HG03103 (cell line): ENCODE data around the gene AHRR.
A peak's percentile ranks its signal among the peaks of the same experiment; 100 is the strongest.
"Not testable (repeated sequence)": the region's sequence is repeated elsewhere in the genome, so short reads cannot be mapped to it uniquely, and the experiment has no call there.

Experiments used
- ATAC-seq: cut with Tn5 transposase; IDR thresholded peaks from one replicate; pipeline ENCODE4 v1.9.1; 2021; ENCODE audit warnings: low read depth; ENCODE audit not compliant: unreplicated experiment

The AHRR gene

GRCh38 chr5:466661-467310 lies 145.3 kb downstream of the AHRR start:
- ATAC-seq: no peak

GRCh38 chr5:468401-468800 lies 146.9 kb downstream of the AHRR start:
- no peak for ATAC-seq

- no peak for ATAC-seq
Observed at GRCh38 chr5:469752-470483, 148.4 kb downstream of the AHRR start.

GRCh38 chr5:470961-471749 lies 149.6 kb downstream of the AHRR start:
- ATAC-seq: no peak

- no peak for ATAC-seq
Observed at GRCh38 chr5:471750-472058, 150.2 kb downstream of the AHRR start.

- no peak for ATAC-seq
Observed at GRCh38 chr5:472076-472655, 150.7 kb downstream of the AHRR start.

- peak; percentile 64 for ATAC-seq
Observed at GRCh38 chr5:472656-473550, 151.4 kb downstream of the AHRR start.

GRCh38 chr5:473551-474192 lies 152.2 kb downstream of the AHRR start:
- ATAC-seq: peak; percentile 17

GRCh38 chr5:474232-474839 lies 152.8 kb downstream of the AHRR start:
- not testable (repeated sequence) for ATAC-seq

GRCh38 chr5:474840-475661 lies 153.5 kb downstream of the AHRR start:
- no peak for ATAC-seq

GRCh38 chr5:475704-476101 lies 154.2 kb downstream of the AHRR start:
- no peak for ATAC-seq

GRCh38 chr5:476102-476813 lies 154.7 kb downstream of the AHRR start:
- ATAC-seq: no peak

GRCh38 chr5:476814-477175 lies 155.3 kb downstream of the AHRR start:
- ATAC-seq: no peak

- no peak for ATAC-seq
Observed at GRCh38 chr5:477247-477646, 155.7 kb downstream of the AHRR start.

GRCh38 chr5:477871-478270 lies 156.4 kb downstream of the AHRR start:
- no peak for ATAC-seq

GRCh38 chr5:478369-478981 lies 157.0 kb downstream of the AHRR start:
- no peak for ATAC-seq

- ATAC-seq: no peak
Observed at GRCh38 chr5:478982-479535, 157.5 kb downstream of the AHRR start.
